DMS153 treated with DMSO at 0.1 percent for 48 hours (cell line): ENCODE measurements around the gene KERA.

Experiments used
- DNase-seq: peaks from one replicate; lab custom pipeline; 2025; ENCODE audit not compliant: unreplicated experiment; lab: John Stamatoyannopoulos, UW

The KERA gene

DNA sequence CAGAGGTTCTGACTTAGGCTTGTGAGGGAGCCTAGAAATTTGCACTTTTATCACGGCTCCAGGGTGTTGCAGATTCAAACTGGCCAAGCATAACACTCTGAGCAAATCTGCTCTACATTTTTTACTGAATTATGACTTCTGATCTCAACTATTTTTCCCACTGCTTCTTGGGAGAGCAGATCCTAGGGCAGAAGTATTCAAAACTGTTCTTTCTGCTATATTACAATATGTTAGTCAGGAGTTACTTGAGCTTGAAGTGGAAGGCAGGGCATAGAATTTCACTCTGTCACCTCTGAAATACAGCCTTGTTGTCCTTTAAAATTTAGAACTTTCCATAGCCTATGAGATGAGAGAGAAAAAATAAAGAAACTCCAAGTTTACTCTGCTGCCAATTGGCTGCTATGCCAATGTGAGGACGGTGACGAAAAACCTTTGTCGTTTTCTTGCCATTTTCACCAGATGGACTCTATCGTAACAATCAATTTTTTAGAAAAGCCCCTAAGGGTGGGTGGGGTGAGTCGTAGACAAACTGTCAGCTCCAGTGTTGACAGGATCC is 16.4 kb upstream of the KERA start:
- no peak for DNase-seq

GRCh38 chr12:91073426-91073825 is 15.6 kb upstream of the KERA start:
- no peak for DNase-seq

GRCh38 chr12:91072931-91073330 is 15.1 kb upstream of the KERA start:
- peak; percentile 5 for DNase-seq

DNA sequence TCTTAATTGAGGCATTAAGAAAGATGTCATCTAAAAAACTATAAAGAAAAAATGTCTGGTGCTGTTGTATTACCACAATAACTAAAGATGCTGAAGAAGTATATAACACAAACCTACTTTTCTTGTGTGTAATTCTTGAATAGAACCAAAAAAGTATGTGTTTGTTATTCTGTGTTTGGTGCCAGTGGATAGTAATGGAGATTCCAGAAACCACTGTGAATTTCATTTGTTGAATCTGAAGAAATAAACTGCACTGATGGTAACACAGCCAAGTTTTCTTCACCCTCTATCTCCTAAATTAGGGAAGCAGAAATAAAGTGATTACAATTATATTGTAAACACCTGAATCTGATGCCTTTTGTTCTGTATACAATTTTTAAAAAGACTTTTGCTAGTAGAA is 13.1 kb upstream of the KERA start:
- DNase-seq, result no peak

GRCh38 chr12:91065396-91065795 is 7.6 kb upstream of the KERA start:
- no peak for DNase-seq

GRCh38 chr12:91064640-91065039 is 6.8 kb upstream of the KERA start:
- no peak for DNase-seq

- DNase-seq, result no peak
These were observed 3.3 kb upstream of the KERA start for GRCh38 chr12:91061091-91061490.

DNA sequence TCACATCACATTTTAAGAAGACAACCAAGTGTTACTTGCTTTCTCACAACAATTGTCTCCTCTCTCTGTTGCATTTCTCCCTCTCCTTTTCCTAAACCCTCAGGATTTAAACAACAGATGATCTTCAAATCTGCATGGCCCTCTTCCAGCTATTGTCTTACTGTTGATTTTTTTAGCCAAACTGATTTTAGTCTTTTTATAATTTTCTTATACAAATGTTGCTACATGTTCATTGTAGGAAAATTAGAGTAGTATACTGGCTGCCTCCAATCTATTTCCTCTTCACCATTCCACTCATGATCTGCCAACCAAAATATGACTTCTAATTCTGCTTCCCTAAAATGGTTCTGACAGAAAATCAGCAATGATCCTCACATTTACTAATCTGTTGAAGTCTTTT is 1.4 kb upstream of the KERA start:
- DNase-seq, result no peak

- no peak for DNase-seq
These were observed 962 bp upstream of the KERA start for GRCh38 chr12:91058786-91059185.

DNA sequence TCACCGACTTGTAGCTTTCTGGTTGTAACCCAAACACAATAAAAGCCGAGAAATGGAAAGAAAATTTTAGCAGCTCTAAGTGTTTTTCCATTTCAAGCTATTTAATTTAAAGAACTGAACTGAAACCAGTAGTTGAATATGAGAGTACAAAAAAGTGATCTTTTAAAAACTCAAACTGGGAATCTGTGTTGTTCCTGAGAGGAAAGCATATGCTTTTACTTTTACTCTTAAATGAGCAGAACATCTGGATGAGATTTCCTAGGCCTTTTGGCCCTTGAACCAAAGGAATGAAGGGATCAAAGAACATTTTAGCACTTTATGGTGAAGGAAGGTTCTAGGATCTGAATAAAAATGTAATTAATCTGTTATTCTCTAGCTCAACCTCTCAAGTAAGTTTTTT is 1.3 kb downstream of the KERA start:
- no peak for DNase-seq

DNA sequence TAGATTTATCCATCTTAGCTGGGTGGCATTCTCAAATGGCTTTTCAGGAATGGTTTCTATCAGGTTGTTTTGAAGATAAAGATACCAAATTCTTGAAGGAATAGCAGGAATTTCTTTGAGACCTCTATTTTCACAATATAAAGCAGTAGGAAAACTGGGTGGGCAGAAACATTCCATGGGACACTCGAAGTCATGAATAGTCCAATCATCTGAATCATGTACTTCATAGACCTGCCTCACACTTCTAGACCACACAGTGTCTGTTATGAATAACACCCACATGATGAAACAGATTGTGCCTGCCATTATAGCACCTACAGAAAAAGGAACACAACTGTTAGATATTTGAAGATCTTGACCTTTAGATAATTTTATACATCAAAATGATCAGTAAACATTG is 1.8 kb downstream of the KERA start:
- no peak for DNase-seq

DNA sequence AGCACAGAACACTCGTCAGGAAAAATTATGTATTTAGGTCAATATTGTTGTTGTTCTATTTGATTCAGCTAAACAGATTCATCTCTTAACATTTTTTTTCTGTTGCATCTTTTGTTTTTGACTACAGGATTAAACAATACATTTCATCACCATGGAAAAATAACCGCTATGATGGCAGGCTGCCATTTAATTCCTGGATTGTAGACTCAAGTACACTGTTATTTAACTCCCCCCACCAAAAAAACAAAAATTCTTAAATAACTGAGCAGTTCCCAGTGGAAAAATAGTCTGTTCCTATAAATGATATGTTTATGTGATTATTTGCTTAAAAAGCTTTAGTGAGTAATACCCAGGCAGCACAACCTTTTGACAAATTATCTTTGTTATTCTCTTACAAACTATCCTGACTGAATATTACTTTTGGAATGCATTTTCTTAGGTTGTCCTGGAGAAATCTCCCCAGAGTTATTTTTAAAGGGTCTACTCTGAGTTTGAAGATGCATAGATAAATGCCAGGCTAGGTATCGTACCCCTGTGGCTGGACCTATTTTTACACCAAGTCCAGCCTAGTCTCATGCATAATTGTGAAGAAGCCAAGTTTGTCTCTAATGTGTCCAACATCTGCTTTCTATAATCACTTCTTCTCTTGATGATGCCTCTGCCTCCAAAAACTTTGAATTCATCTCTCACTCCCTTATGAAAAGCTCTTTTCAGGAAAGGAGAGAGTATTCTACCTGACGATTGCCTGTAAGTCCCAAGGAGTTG is 3.7 kb downstream of the KERA start:
- no peak for DNase-seq

GRCh38 chr12:91052026-91052425 is 5.8 kb downstream of the KERA start:
- no peak for DNase-seq

DNA sequence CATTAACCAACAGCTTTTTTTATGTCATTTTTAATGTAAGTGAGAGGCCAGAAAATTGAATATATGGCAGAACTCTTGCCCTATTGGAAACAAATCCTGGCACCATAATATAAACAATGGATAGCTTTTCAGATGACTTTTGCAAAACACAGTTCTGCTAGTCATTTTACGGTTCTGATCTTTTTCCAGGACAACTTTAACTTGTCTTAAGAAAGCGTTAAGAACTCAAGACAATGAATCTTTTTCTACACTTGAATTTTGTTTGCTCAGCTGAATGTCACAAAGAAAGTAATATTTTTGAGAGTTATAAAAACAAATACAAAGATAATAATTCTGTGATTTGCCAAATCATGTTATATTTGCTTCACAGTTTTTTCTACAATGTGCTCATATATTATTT is 13.2 kb downstream of the KERA start:
- no peak for DNase-seq

- DNase-seq, result no peak
These were observed 14.4 kb downstream of the KERA start for GRCh38 chr12:91043408-91043807.

DNA sequence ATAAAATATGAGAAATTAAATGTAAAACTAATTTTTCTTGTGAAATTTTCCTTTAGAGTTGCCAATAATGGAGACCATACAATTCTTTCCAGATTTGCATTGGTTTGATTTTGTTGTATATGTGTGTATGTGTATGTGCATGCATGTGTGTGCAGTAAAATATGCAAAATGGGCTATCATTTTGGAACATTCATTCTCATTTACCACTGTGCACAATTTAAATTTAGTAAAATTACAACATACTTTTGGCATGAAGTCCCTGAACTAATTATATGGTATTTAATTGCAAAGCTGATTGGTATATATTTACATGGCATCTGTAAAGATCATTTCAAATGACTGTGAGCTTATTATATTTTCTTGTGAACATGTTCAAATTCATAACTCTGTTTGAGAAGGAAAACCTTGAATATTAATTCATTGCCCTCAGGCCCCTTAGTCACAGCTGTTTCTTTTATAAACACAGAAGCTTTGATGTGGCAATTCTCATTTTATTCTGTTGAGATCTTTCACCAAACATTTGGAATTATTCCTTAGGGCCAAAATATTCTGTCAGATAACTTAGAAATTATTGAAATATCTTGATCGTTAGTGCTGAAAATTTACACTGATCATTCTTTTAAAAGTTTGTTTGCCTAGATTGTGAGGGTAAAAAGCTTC is 17.6 kb downstream of the KERA start:
- DNase-seq, result no peak

DNA sequence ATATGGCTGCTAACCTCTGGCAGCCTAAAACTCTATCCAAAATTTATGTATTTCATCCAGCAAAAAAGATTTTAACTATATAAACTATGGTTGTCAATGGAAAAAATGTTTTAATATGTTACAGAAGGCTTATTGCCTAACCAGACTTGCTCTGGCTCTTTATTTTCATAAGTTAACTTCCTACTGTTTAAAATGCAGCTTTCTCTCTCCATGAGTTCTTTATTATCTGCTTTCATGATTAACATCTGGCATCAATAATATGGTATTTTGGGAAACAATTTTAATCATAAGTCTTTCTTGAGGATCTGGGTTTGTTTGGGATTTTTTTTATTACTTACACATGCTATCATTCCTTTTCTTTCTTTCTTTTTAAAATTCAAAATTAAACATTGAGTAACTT is 20.5 kb downstream of the KERA start:
- no peak for DNase-seq

- no peak for DNase-seq
These were observed 24.6 kb downstream of the KERA start for GRCh38 chr12:91033251-91033650.

DNA sequence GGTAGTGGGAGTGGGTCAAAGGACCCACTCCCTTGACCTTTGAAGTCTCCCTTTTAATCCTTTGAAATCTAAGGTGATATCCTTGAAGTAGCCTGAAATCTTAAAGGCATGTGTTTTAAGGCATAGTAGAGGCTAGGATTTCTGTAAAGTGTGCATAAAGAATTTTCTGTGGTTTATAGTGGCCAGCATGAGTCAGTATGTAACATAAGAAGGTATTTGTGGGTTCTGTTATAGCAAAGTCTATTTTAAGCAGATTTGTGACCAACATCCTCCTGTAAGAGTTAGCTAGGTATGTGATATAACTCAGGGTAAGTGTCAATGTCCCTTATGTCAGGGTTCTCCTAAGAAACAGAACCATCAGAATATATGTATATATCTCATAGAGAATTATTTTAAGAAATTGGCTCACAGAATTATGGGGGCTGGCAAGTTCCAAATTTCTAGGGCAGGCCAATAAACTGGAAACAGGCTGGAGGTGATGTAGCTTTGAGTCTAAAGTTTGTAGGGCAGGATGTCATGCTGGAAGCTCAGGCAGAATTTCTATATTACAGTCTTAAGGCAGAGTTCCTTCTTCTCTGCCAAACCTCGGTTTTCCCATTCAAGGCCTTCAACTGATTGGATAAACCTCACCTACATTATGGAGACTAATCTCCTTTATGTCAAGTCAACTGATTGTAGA is 34.4 kb downstream of the KERA start:
- DNase-seq, result no peak

GRCh38 chr12:91021076-91021475 is 36.7 kb downstream of the KERA start:
- no peak for DNase-seq

DNA sequence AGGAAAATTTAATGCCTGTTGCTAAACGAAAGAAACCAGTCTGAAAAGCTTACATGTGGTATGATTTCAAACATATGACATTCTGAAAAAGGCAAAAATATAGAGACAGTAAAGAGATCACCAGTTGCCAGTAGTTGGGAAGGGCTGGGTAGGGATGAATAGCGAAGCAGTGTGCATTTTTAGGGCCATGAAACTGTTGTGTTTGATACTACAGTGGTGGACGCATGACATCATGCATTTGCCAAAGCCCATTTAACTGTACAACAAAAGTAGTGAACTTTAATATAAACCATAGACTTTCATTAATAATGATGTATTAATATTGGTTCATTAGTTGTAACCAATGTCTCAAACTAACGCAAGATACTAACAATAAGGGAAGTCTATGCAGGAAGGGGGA is 38.4 kb downstream of the KERA start:
- DNase-seq, result no peak
